HG03095 (cell line): ENCODE results near the gene CD46.
"Not testable (repeated sequence)": the region's sequence is repeated elsewhere in the genome, so short reads cannot be mapped to it uniquely, and the experiment has no call there.

Experiments
- ATAC-seq: cut with Tn5 transposase; IDR thresholded peaks from one replicate; pipeline ENCODE4 v1.9.1; 2021; ENCODE audit warnings: moderate library complexity; ENCODE audit not compliant: unreplicated experiment

Gene CD46

DNA sequence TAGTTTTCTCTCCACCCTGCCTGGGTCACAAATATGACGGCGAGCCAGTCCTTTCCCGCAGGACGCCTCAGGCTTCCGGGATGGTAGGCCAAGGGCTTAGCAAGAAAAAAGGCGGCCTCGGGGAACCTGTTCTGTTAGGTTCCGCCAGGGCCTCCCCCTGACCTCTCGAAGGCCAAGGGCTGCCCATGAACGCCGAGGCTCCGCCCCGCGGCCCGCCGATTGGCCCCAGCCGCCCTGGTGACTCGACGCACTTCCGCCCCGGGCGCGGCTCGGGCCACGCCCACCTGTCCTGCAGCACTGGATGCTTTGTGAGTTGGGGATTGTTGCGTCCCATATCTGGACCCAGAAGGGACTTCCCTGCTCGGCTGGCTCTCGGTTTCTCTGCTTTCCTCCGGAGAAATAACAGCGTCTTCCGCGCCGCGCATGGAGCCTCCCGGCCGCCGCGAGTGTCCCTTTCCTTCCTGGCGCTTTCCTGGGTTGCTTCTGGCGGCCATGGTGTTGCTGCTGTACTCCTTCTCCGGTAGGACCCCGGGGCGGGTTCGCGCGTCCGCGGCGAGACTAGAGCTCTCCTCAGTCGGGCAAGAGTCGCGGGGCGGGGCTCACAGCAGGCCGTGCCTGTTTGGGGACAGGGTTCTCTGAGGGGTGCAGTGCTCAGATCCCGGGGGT, at the start of gene CD46:
CD46 (plus strand) TSS at position 265 of the 666 bp plus-strand sequence; CDS start at position 424, 159 bp downstream.
- peak; percentile 96 for ATAC-seq

DNA sequence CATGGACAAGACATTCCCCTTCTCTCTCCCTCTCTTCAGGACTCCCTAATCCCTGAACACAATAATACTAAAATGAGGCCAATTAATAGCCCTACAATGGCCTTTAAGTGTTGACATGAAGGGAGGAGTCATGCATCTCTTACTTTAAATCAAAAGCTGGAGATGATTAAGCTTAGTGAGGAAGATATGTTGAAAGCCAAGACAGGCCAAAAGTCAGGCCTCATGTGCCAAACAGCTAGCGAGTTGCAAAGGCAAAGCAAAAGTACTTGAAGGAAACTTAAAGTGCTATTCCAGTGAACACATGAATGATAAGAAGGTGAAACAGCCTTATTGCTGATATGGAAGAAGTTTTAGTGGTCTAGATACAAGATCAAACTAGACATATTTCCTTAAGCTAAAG, 49.5 kb upstream of the CD46 start:
- no peak for ATAC-seq

DNA sequence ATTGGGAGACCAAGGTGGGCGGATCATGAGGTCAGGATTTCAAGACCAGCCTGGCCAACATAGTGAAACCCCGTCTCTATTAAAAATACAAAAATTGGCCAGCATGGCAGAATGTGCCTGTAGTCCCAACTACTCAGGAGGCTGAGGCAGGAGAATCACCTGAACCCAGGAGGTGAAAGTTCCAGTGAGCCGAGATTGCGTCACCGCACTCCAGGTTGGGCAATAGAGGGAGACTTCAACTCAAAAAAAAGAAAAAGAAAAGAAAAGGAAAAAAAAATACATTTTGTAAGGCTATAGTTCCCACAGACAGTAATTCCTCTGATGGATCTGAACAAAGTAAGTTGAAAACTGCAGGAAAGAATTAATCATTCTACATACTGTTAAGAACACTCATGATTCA, 48.1 kb upstream of the CD46 start:
- ATAC-seq, result no peak

DNA sequence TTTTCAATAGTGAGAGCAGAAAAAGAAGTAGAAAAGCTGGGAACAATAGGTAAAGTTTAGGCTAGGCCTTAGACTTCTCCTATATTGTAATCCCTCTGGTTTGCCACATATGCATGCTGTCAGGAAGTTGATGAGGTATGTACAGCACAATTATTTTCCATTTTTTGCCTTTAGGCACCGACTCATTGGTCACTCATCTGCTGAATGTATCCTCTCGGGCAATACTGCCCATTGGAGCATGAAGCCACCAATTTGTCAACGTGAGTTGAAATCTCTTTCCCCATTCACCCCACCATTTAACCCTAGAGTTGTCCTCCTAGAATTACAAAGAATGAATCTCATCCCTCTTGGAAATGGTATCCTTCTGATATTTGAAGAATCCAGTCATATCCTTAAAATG, 43.9 kb upstream of the CD46 start:
- ATAC-seq, result not testable (repeated sequence)

DNA sequence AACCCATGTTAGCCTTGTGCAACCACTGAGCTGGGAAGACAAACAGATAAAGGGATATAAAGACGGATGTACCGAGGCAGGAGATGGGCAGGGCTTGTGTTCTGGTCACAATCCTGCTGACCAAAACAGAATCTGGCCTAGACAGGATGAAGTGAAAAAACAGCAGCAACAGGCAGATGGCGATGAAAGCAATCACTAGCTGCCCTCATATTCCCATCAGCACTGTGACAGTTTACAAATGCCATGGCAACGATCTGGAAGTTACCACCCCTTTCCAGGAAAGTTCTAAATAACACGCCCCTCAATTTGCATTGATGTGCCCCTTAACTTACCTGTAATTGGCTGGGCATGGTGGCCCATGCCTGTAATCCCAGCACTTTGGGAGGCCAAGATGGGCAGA, 40.6 kb upstream of the CD46 start:
- ATAC-seq, result no peak

DNA sequence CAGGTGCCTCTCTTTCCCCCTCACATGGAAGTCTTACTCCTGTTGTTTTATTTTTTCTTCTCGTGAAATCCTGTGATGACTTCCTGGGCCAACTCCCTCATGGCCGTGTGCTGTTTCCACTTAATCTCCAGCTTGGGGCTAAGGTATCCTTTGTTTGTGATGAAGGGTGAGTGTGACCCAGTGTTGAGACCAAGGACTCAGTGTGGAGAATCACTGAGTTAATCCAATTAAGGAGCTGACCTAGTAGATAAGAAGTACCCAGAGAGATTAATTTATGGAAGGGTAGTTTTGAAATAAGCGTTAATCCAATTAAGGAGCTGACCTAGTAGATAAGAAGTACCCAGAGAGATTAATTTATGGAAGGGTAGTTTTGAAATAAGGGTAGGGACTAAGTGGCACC, 39.2 kb upstream of the CD46 start:
- not testable (repeated sequence) for ATAC-seq

DNA sequence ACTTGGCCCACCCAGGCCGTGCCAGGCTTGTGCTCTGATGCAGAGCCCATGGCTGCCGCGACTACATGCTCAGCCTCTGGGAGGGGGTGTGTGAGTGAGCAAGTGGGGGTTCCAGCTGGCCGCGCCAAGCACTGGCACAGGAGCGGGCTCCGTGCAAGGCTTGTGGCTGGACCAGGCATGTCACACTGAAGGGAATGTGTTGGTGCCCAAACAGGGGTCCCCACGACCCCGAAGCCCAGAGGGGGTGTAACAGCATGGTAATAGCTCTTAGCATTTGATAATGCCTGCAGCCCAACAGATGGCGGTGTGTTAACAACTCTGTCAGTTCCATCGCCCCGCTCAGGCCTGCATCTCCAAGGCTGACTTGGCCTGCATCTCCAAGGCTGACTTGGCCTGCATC, 38.3 kb upstream of the CD46 start:
- no peak for ATAC-seq

DNA sequence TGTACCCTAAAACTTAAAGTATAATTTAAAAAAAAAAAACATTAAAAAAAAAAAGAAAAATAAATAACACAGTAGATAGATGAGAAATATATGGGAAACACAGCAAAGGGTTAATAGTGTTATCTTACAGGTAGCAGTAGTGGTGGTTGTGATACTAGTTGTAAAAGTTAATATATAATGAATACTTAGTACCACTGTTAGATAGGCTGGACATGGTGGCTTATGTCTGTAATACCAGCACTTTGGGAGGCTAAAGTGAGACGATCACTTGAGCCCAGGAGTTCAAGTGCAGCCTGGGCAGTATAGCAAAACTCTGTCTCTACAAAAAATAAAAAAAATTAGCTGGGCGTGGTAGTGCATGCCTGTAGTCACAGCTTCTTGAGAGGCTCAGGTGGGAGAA, 32.6 kb upstream of the CD46 start:
- ATAC-seq, result no peak

DNA sequence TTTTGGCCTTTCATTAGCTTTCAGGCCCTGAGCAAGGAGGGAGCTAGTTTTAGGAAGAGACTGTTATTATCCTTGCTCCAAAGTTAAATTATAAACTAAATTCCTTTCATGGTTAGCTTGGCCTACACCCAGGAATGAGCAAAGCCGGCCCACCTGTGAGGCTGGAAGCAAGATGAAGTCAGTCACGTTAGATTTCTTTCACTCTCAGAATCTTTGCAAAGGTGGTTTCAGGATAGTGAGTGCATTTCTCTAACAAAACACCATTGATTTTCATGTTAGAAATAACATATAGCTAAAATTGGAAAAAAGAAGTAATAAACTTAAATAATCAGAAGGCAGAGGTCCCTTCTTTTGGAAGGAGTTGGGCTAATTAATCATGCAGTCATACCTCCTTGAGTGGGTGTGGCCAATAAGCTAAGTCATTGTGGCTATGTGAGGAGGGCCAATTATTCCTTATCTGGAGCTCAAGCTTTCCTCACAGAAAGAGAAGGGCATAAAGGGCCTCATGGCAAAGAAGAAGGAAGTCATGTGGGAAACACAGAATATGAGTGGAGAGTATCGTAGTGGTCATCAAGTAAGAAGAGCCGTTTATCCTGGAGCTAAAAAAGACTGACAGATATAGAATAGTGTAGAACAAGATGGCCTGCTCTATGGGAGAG, 23.5 kb upstream of the CD46 start:
- ATAC-seq, result not testable (repeated sequence)

DNA sequence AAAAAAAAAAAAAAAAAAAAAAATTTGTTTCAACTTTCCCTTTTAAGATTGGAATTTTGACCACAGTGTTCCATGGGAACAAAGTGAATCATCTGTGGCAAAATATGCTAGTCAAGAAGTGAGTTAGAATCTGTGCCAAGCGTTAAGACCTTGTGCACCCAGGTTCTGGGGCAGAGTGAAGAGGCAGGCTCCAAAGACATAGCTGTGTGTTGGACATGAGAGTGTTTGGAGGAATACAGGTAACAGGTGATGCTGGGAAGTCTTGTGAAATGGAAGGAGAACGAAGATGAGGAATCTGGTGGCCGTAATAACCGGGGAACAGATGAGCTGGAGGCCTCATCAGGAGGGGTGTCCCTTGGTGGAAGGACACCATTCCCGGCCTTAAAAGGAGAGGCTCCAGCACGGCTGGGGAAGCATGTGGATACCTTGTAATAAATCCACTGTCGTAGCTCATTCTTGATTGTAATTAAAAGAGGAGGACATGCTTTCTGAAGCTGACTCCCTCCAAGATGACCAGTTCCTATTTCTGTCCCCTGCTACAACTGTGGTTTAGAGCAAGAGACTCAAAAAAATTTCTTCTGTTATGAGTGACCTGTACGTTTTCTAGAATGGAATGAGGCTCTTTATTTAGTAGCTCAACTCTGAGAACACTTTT, 14.2 kb upstream of the CD46 start:
- ATAC-seq, result not testable (repeated sequence)

DNA sequence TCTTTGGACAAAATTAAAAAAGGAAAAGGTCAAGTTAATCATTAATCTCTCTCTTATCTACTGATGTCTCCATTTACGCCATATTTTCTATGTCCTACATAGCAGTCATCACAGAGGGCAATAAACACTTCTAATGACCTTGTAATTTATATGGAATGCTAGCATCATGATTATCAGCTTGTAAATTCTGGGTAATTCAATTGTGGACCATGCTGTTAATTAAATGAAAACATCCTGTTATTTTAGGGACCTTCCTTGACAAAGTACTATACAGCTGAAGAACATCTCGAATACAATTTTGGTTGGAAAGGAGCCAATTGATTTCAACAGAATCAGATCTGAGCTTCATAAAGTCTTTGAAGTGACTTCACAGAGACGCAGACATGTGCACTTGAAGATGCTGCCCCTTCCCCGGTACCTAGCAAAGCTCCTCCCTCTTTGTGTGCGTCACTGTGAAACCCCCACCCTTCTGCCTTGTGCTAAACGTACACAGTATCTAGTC, 13.6 kb upstream of the CD46 start:
- not testable (repeated sequence) for ATAC-seq

DNA sequence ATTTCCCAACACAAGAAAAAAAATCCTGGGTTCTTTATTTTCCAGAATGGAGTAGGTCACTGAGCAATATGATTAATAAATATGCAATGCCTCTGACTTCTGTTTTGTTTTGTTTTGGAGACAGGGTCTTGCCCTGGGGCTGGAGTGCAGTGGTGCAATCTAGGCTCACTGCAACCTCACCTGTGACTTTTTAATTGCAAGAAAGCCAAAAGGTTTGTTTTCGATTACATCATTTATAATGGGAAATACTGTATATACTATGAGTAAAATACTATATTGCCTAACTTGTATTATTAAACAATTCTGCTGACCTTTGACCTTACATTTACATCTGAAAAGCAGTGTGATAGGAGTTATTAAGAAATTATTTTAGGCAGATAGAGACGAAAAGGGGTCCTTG, 11.6 kb upstream of the CD46 start:
- no peak for ATAC-seq

DNA sequence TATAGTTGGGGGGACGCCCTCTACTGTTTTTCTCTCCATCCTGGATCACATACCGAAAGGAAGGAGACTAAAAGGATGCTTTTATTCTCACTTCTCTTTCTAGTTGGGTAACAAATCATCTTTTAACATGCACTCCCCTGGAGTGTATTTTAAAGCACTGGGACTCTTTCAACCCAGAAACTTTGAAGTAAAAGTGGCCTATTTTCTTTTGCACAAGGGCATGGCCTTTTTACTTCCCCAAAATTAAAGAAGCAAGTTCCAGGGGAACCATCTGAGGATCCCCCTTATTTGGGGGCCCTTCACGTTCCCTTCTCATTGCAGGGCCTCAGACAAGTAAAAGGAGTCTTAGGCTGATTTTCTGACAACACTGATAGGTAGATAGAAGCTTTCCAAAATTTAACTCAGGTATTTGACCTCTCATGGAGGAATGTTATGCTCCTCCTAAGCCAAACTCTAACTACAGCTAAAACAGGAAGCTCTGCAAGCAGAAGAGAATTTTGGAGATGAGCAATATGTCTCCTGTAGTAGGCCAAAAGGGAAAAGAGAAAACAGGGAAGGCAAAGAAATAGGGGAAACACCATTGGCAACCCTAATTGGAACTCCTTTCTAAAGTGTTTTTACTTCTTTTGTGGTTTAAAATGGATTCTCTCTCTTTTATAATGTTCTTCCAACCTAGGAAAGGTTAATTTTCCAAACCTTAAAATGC, 8.9 kb upstream of the CD46 start:
- no peak for ATAC-seq

DNA sequence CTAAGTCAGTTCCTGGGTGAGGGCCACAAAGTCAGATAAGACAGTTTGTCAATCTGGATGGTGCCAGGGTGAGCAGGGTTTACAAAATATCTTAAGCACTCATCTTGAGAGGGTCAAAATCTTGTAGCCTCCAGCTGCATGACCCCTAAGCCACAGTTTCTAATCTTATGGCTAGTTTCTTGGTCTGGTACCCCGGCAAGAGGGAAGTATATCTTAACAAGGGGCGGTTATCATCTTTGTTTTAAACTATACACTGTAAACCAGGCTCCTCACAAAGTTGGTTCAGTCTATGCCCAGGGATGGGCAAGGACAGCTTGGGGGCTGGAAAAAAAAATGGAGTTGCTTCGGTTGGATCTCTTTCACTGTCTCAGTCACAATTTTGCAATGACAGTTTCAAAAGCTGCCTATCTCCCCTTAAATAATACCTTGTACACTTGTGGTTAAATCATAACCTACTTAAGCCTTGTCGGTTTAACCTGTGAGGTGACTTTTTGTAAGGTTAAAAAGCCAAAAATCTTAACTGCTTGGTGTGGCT, 7.8 kb upstream of the CD46 start:
- ATAC-seq, result no peak

DNA sequence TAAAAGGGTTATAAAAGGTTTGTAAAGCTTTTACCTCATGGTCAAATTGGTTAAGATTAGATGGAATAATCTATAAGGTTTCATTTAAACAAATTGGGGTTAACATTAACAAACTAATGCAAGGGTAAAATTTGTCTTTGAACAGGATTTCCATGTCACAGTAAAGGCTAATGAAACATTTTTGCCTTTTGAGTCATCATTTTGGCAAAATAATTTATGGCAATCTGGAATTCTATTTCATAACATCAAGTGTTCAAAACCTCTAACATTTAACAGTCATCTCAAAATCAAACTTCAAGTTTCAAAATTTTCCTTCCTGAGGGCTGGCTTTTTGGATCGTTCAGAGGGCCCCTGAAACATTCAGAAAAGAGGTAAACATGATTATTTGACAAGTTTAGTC, 6.6 kb upstream of the CD46 start:
- ATAC-seq, result no peak

DNA sequence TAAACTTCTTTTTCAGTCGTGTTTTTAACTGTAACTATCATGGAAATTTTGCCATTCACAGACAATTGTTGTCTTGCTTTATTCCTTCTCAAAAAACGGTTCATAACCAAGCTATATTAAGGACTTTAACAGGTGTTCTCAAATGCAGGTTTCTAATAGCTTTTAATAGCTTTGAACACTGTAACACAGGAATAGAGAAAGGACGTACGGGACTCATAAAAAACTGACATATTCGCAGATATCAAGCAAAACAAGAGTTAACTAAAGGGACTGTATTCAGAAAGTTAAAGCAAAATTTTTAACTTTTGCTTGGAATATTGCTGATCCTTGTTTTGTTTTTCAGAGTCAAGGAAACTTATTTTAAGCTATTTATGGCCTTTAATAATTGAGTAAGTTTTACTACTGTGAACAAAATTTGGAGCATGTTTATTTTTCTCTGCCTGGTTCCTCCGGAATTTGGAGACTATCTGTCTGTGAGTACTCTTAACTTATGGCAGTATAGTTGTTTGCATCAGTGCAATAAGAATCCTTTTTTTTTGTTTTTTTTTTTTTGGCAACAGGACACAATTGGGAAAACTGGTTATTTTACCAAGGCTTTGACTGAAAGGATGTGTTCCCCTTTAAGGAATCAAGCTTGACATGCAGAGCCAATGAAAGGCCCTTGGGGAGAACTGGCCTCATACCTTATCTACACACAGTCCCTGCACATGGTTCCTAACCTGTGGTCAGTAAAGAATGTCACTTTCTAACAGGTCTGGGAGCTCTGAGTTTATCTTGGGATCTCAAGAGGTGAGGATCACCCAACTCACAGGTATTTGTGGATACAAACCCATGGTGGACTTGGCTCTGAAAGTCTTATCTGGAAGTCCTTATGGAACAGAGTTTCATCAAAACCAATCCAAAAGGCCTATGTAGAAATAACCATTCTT, 5.8 kb upstream of the CD46 start:
- no peak for ATAC-seq

DNA sequence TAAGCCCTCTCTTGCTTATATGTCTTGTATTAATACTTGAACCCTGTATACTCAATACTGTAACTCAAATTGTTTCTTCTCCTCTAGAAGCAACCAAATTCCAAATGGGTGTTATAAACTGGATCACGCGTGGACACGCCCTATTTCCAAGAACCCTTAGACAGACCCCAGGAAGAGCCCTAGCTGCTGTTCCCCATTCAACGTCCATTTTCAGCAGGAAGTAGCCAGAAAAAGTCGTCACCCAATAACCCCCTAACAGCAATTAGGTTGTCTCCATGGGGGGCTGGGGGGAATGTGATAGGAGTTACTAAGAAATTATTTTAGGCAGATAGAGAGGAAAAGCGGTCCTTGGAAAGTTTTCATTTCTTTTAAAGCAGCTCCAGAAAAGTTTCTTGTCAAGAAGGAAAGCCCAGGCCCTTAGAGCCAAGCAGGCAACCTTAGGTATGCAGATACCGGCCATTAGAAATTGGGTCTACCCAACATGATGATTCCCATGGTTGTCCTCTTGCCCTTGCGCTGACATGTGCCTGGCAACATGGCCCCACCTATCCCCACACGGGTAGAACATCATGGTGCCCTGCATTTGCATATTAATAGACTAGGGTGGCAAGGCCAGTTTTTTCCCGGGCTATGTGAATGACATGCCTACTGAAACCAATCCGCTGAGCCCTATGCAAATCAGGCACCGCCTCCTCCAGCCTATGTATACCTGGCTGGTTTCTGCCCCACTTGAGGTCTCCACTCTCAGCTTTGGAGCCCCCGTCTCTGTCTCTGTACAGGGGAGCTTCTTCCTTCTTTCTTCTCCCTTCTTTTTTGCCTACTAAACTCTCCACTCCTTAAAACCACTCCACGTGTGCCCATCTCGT, 4.0 kb upstream of the CD46 start:
- ATAC-seq, result no peak

DNA sequence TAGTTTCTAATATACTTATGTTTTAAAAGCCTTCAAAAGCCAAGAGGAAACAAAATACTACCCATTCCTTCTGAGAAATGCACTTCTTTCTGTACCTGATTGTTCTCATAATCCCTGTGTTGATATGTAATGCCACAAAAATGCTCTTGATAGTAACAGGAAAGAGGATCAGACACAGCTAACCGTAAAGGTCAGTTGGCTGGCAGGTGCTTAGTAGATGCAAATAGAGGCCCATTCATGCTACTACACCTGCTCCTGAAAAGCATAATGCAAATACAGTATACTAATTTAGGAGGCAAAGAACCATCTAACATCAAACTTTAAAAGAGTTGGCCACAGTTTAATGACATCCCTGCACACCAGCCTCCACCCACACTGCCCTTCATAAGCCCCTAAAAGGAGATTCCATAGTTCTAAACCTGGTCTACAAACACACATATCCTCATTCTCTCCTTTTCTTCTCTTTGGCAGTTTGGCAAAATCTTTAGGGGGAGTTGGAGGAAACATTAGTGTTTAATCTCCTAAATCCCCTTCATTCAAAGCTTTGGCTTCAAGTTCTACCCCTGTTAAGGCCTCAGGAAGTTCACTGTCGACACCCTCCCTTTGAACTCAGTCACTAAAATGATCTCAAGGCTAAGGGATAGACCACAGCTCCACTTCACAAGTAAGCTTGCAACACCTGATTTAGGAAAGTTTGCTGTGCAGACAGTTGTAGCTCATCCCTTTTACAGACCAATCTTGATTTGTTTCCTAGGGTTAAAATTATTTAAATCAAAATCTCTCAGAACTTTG, 2.9 kb upstream of the CD46 start:
- ATAC-seq, result no peak
